Measurements from ENCODE around the gene NEK5.

NEK5 gene

DNA sequence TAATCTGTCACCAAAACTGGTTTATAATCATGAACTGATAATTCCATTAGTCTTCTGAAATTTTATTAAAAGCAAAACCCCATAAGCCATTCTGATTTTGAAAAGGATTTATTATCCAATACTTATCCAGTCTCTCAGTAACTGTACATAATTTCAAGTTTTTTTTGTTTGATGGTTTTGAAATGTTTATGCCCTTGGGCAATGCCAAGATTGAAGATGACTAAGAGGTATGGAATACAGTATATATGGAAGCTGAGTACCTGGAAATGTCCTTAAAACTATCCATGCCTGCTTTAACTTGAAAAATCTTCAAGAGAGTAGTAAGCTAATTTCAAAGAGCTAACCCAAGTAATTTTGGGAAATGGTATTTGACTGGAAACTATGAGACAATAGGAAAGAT is 1.8 kb upstream of the NEK5 start:
- no peak for DNase-seq (ENCODE audit: low read depth)
- no peak overlapping the region for H3K4me3 ChIP-seq (ENCODE audit: low read depth, low read length)
- TF ChIP-seq, protein P1, sequence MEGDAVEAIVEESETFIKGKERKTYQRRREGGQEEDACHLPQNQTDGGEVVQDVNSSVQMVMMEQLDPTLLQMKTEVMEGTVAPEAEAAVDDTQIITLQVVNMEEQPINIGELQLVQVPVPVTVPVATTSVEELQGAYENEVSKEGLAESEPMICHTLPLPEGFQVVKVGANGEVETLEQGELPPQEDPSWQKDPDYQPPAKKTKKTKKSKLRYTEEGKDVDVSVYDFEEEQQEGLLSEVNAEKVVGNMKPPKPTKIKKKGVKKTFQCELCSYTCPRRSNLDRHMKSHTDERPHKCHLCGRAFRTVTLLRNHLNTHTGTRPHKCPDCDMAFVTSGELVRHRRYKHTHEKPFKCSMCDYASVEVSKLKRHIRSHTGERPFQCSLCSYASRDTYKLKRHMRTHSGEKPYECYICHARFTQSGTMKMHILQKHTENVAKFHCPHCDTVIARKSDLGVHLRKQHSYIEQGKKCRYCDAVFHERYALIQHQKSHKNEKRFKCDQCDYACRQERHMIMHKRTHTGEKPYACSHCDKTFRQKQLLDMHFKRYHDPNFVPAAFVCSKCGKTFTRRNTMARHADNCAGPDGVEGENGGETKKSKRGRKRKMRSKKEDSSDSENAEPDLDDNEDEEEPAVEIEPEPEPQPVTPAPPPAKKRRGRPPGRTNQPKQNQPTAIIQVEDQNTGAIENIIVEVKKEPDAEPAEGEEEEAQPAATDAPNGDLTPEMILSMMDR (IDR thresholded peaks at IDR 0.05; ENCODE audit: low read depth, low read length, missing control alignments): no peak

DNA sequence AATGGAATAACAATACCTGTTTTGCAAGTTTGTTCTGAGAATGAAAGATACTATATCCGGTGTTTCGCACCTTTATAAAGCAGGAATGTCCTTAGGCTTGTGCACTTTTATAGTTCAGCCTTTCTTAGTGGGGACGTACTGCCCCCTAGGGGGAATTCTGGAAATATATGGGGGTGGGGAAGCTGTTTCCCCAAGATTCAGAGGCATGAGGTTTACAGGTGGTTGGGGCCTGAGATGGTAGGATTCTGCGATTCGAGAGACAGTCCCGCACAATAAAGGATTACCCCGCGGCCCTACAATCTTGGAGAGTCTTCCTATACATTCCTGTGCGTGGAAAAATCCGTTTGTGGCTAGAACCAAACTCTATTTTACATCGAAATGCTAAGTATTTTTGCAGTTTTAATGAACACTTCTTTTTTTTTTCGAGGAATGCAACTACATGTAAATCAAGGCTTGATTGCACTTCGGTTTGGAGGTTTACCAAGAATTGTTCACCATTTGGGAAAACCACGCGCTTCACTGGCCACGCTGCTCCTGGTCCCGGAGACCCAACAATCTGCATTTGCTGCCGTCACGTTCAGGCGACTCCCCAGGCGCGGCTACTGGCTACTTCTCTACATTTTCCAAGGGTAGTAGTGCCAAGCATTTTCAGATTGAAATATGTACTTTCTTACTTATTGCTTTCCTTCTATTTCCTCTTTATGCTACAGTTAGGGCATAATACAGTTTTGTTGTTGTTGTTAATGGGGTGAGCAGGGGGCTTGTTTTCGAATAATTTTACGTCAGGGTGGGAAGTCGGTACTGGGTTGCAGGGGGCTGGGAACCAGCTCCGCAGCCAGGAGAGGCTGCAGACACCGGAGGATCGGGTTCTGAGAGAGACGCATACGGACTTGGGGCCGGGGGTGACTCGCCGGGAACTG is 830 bp downstream of the NEK5 start:
- DNase-seq (ENCODE audit: low read depth): peak; percentile 4
- peak overlapping the region; percentile 49 for H3K4me3 ChIP-seq (ENCODE audit: low read depth, low read length)

DNA sequence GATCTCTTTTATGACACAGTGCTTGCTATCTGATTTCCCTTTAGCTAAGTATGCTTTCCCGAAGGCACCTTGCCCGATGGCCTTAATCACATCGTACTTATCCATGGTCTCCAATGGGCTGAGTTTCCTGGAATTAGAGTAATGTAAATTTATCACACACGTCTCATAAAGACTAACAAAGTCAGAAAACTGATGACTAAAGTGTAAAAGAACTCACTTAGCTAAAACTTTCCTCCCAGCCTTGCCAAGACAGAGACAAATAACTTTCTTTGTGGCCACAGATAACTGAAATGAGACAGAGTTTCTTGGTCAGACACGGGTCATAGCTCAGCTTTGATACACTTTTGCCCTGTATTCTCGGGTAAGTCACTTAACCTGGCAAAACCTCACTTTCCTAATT is 1.5 kb downstream of the NEK5 start:
- H3K4me3 ChIP-seq (ENCODE audit: low read depth, low read length): no peak overlapping the region
- no peak for DNase-seq (ENCODE audit: low read depth)
- TF ChIP-seq, protein P1 (IDR thresholded peaks at IDR 0.05; ENCODE audit: low read depth, low read length, missing control alignments): no peak

More for the DNA sequence above, 830 bp downstream of the NEK5 start:
- TF ChIP-seq, protein P1 (IDR thresholded peaks at IDR 0.05; ENCODE audit: low read depth, low read length, missing control alignments): peak; percentile 71

DNA sequence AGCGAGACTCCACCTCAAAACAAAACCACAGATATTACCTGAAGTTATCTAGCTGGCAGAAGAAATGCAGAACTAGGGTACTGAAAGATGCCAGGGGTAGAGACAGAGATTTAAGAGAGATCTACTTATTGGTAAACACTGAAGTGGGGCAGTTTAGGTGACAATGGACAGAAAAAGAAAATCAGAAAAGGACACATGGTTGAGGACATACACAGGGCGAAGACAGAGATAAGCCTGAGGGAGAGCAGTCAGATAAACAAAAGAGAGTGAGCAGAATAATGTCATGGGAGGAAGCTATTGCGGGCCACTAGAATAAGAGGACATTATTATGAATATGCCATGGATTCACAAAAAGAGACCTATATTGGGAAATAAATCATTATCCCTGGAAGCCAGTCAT is 3.3 kb downstream of the NEK5 start:
- H3K4me3 ChIP-seq (ENCODE audit: low read depth, low read length): no peak overlapping the region
- TF ChIP-seq, protein P1 (IDR thresholded peaks at IDR 0.05; ENCODE audit: low read depth, low read length, missing control alignments): no peak
- no peak for DNase-seq (ENCODE audit: low read depth)

DNA sequence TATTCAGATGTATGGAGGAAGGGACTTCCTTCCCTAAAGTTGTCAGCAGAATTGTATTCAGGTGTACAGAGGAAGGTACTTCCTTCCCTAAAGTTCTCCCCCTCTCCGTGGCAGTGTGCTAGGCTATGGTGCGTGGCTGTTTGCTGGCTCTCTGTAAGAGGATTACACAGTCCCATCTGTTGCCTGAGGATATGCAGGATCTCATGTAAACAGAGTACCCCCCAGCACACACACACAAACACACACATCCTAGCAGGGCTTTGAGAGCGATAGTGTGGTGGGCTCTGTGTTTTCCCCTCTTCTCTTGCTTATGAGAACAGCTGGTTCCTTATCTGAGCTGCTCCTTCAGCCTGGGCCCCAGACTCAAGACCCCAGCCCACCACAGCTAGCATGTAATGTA is 10.3 kb downstream of the NEK5 start:
- DNase-seq (ENCODE audit: low read depth): no peak
- TF ChIP-seq, protein P1 (IDR thresholded peaks at IDR 0.05; ENCODE audit: low read depth, low read length, missing control alignments): no peak
- no peak overlapping the region for H3K4me3 ChIP-seq (ENCODE audit: low read depth, low read length)

DNA sequence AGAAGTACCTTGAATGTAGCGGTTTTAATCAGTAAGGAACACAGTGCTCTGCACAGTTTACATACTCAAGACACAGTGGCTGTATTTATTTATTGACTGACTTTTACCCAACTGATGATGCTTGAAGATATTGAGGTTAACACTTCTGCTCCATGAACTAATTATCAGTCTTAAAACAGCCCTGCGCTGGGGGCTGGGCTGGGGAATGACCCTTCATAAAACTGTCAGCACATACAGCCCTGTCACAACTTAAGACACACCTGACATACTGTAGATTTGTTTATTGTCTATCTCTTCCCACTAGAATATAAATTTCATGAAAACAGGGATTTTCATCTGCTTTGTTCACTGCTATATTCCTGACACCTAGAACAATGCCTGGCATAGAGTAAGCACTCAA is 10.8 kb downstream of the NEK5 start:
- H3K4me3 ChIP-seq (ENCODE audit: low read depth, low read length): no peak overlapping the region
- no peak for DNase-seq (ENCODE audit: low read depth)
- TF ChIP-seq, protein P1 (IDR thresholded peaks at IDR 0.05; ENCODE audit: low read depth, low read length, missing control alignments): no peak

DNA sequence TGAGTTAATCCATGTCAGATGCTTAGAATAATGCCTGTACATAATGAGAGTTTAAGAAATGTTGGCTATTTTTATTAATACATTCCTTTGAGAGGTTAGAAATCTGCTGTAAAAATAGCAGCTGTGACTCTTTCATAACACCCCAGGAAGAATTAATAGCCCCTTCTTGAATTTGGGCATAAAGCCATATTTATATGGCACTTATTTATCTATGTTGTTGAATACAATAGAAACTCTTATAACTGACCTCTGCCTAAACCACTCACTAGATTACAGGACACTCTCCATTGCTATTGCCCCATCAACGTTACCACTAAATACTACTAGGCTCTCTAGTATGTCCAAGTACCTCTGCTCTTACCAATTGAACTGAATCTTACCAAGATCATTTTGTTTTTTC is 16.3 kb downstream of the NEK5 start:
- H3K4me3 ChIP-seq (ENCODE audit: low read depth, low read length): no peak overlapping the region
- TF ChIP-seq, protein P1 (IDR thresholded peaks at IDR 0.05; ENCODE audit: low read depth, low read length, missing control alignments): no peak

More for the DNA sequence above, 16.3 kb downstream of the NEK5 start:
- no peak for DNase-seq (ENCODE audit: low read depth)

Measured in GM12864 (cell line).